NT2/D1 (cell line): ENCODE data around the gene SPOUT1.
"Not testable (repeated sequence)": the region's sequence is repeated elsewhere in the genome, so short reads cannot be mapped to it uniquely, and the experiment has no call there.

Experiments
- DNase-seq: peaks from one replicate; pipeline ENCODE4 v3.0.0-alpha.2; 2011; ENCODE audit warnings: low read depth, low spot score
- H3K27me3 ChIP-seq: 2 replicates; pipeline ENCODE4 v1.6.0; 2011; ENCODE audit warnings: mild to moderate bottlenecking; ENCODE audit not compliant: insufficient read length, insufficient read depth
- H3K36me3 ChIP-seq: 2 replicates; pipeline ENCODE4 v1.6.1; 2011; ENCODE audit warnings: mild to moderate bottlenecking, low read length, mixed read lengths; ENCODE audit not compliant: insufficient read depth, insufficient read length
- H3K4me1 ChIP-seq: 2 replicates; pipeline ENCODE4 v1.5.1; 2011; ENCODE audit not compliant: insufficient read depth, insufficient read length
- H3K4me3 ChIP-seq: 2 replicates; pipeline ENCODE4 v1.5.1; 2011; ENCODE audit warnings: low read depth; ENCODE audit not compliant: insufficient read length
- H3K9ac ChIP-seq: 2 replicates; pipeline ENCODE4 v1.6.0; 2011; ENCODE audit warnings: low read depth; ENCODE audit not compliant: insufficient read length
- H3K9me3 ChIP-seq: 2 replicates; pipeline ENCODE4 v1.5.1; 2011; ENCODE audit warnings: mild to moderate bottlenecking, low read length; ENCODE audit not compliant: insufficient read depth
- SUZ12 ChIP-seq: IDR thresholded peaks from 2 replicates; pipeline ENCODE4 v1.6.1; 2011; ENCODE audit not compliant: insufficient read length, insufficient read depth; ENCODE audit errors: extremely low read depth
- YY1 ChIP-seq: IDR thresholded peaks from 2 replicates; pipeline ENCODE4 v1.6.1; 2011; ENCODE audit not compliant: insufficient read length, insufficient read depth
- ZNF274 ChIP-seq: IDR thresholded peaks from 2 replicates; pipeline ENCODE4 v1.6.1; 2011; ENCODE audit warnings: mild to moderate bottlenecking, low read depth, low read length

The SPOUT1 gene

DNA sequence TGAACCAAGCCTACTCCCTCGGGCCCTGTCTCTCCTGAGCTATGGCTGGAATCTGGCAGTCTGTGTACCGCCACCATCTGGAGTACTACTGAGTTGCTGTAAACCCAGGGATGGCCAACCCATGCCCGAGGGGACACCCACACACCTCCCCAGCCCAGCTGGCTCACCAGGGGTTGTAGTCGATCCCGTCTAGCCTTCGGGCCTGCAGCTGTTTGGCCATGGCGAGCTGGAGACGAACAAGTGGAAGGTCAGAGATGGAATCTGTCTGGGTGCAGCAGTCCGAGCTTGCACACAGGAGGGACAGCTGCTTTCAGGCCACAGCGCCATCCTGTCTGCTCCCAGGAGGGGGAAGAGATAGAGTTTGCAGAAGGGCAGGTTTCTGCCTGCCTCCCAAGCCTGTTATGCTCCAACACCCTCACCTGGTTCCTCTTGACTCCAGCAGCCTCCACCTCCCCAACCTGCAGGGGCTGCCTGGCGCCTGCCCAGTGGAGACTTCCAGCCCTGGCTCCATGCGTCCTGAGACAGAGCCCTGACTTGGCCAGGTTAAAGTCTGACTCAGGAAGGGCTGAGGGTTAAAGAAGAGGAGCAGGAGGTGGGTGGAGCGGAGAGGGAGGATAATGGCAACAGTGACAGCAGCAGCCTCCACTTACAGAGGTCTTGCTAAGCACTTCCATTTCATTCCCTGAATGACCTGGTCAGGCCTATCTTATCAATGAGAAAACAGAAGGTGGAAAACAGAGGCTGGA, 15.8 kb upstream of the SPOUT1 start:
- Histone ChIP-seq H3K9ac (no peak overlapping the region), H3K9me3 (peaks cover 9% of the 10 kb centered on the region; the same call in 1 of the 2 replicates), H3K36me3 (peaks cover 46% of the 10 kb centered on the region), H3K4me3 (no peak overlapping the region), H3K27me3 (no peaks in the 10 kb centered on the region), H3K4me1 (peaks cover 9% of the 10 kb centered on the region)
- TF ChIP-seq SUZ12 (no peak), YY1 (no peak), ZNF274 (no peak)
- DNase-seq: no peak

DNA sequence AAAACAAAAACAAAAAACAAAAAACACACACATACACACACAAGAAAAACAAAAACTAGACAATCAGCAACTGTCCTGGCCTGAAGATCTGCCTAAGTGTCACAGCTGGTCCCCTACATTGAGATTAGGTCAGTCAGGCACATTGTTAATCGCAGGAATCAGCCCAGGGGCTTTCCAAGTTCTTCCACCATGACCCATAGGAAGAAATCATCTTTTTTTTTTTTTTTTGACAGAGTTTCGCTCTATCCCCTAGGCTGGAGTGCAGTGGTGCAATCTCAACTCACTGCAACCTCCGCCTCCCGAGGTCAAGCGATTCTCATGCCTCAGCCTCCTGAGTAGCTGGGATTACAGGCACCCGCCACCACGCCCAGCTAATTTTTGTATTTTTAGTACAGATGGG, 13.6 kb upstream of the SPOUT1 start:
- H3K9ac ChIP-seq, H3K9me3 ChIP-seq, H3K27me3 ChIP-seq: not testable (repeated sequence)

DNA sequence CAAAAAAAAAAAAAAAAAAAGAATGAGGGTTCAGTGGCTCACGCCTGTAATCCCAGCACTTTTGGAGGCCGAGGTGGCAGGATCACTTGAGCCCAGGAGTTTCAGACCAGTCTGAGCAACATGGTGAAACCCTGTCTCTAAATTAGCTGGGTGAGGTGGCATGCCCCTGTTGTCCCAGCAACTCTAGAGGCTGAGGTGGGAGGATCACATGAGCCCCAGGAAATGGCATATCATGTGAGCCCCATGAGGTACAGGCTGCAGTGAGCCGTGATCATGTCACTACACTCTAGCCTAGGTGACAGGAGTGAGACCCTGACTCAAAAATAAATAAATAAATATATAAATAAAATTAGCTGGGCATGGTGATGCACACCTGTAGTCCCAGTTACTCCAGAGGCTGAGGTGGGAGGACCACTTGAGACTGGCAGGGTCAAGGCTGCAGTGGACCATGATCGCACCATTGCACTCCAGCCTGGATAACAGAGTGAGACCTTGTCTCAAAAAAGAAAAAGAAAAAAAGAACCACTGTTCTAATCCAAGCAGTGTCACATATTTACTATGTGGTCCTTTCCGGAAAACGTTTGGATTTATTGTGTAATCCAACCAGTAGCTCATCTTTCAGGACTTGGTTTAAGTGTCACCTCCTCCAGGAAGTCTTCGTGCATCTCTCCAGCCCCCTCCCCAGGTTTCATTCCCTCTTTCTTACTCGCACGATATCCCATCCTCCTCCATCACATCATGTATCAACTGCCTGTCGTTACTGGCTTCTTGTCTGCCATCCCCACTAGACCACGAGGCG, 12.3 kb upstream of the SPOUT1 start:
- no peak for TF ChIP-seq SUZ12
- no peak for TF ChIP-seq YY1
- no peak for TF ChIP-seq ZNF274
- Histone ChIP-seq H3K27me3 (no peaks in the 10 kb centered on the region), H3K36me3 (peaks cover 61% of the 10 kb centered on the region), H3K4me1 (peaks cover 9% of the 10 kb centered on the region), H3K9me3 (no peaks in the 10 kb centered on the region), H3K4me3 (no peak overlapping the region), H3K9ac (no peak overlapping the region)
- no peak for DNase-seq

More for the DNA sequence above, 13.6 kb upstream of the SPOUT1 start:
- not testable (repeated sequence) for H3K4me3 ChIP-seq, DNase-seq, H3K4me1 ChIP-seq
- H3K36me3 ChIP-seq: peaks cover 58% of the 10 kb centered on the region

DNA sequence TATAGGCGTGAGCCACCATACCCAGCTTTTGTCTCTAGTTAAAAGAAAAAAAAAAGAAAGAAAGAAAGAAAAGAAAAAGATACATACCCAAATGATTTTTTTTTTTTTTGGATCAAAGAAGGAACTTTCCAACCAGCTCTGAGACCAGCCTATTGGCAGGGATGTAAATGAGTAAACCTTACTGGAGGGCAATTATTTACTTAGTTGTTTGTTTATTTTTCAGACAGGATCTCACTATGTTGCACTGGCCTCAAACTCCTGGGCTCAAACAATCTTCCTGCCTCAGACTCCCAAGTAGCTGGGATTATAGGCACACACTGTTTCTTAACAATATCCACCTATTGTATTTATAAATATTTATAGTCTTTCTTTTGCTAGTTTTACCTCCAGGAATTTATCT, 10.9 kb upstream of the SPOUT1 start:
- Histone ChIP-seq H3K36me3 (peaks cover 69% of the 10 kb centered on the region), H3K9ac (no peak overlapping the region)
- TF ChIP-seq YY1 (no peak), ZNF274 (no peak), SUZ12 (no peak)

DNA sequence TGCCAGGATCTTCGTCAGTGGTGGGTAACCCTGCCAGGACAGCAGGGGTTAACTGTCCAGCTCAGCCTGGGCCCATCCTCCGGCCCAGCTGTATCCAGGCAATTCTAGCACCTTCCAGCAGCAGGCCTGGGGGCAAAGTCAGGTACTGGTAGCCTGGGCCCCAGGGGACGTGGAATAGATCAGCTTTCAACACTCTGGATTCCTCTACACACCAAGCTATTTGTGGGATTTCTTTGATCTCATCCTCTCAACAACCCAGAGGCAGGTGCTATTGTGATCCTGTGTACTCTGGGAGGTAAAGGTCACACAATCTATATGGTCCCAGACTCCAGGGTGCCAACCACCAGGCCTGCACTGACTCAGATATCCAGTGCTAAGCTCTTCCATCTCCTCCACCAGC, 8.7 kb upstream of the SPOUT1 start:
- no peak overlapping the region for H3K9ac ChIP-seq
- TF ChIP-seq SUZ12: no peak
- TF ChIP-seq ZNF274: no peak
- no peak for TF ChIP-seq YY1
- H3K4me3 ChIP-seq: no peak overlapping the region
- H3K27me3 ChIP-seq: no peaks in the 10 kb centered on the region
- H3K36me3 ChIP-seq: peaks cover 73% of the 10 kb centered on the region
- DNase-seq: no peak
- no peaks in the 10 kb centered on the region for H3K9me3 ChIP-seq
- H3K4me1 ChIP-seq: no peaks in the 10 kb centered on the region

More for the DNA sequence above, 10.9 kb upstream of the SPOUT1 start:
- DNase-seq: no peak
- H3K4me3 ChIP-seq: no peak overlapping the region
- peaks cover 2% of the 10 kb centered on the region for H3K4me1 ChIP-seq
- no peaks in the 10 kb centered on the region for H3K9me3 ChIP-seq
- no peaks in the 10 kb centered on the region for H3K27me3 ChIP-seq

DNA sequence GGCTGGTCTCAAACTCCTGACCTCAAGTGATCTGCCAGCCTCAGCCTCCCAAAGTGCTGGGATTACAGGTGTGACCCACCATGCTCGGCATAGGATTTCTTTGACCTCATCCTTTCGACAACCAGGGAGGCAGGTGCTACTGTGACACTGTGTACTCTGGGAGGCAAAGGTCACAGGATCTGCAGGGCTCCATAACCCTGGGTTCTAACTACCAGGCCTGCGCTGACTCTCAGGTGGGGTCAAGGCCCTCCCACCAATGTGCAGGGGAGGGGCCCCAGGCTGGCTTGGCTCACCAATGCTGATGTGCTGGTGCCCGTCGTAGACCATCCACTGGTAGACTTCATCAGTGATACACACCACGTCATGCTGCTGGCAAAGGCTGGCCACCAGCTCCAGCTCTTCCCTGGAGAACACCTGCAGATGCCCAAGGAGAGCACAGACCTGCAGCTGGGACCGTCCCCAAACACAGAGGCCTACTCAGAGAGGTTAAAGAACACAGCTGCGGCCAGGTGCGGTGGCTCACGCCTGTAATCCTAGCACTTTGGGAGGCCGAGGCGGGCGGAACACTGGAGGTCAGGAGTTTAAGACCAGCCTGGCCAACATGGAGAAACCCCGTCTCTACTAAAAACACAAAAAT, 7.0 kb upstream of the SPOUT1 start:
- H3K9ac ChIP-seq: no peak overlapping the region
- no peaks in the 10 kb centered on the region for H3K9me3 ChIP-seq
- H3K4me1 ChIP-seq: no peaks in the 10 kb centered on the region
- TF ChIP-seq ZNF274 (no peak), YY1 (no peak), SUZ12 (no peak)
- no peak for DNase-seq
- H3K4me3 ChIP-seq: no peak overlapping the region
- H3K36me3 ChIP-seq: peaks cover 75% of the 10 kb centered on the region
- H3K27me3 ChIP-seq: no peaks in the 10 kb centered on the region

DNA sequence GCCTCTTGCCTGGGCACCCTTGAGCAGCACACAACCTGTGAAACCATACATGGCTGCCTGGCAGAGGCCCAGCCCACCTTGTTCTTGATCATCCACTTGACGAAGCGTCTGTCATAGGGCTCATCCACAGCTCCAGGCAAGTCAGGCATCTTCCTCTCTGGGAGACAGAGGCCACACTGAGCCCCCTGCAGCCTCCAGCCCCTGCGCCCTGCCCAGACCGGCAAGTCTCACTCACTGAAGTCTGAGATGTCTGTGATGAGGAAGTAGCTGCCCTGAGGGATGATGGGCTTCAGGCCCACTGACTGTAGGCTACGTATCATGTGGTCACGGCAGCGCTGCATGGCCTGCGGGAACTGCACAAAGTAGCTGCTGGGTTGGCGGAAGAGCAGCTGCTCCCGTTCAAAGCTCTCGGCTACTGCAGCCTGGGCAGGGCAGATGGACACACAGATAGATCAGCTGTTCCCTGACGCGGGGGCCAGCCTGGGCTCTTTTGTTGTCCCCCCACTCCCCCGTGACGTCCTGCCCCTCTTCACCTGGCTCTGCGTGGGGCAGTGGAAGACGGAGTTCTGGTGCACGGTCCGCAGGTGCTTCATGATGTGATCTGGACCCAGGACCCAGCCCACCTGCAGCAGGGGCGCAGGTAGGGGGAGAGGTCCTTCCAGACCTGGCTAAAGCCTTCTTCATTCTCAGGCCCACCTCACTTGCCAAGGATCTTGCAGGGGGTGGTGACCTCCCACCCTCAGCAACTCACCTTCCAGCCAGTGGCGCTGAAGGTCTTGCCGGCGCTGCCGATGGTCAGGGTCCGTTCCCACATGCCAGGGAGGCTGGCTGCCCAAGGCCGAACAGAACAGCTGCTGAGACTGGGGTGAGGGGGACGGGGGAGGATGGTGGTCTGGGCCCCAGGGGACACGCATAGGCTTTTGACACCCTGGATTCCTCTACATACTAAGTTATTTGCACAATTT, 5.9 kb upstream of the SPOUT1 start:
- H3K9me3 ChIP-seq: no peaks in the 10 kb centered on the region
- DNase-seq: no peak
- H3K4me1 ChIP-seq: no peaks in the 10 kb centered on the region
- H3K27me3 ChIP-seq: no peaks in the 10 kb centered on the region
- H3K36me3 ChIP-seq: peaks cover 72% of the 10 kb centered on the region
- TF ChIP-seq YY1: no peak
- no peak overlapping the region for H3K4me3 ChIP-seq
- no peak overlapping the region for H3K9ac ChIP-seq
